HG03097 (cell line): Measurements from ENCODE around the gene TIMM17A.
"Not testable (repeated sequence)": the region's sequence is repeated elsewhere in the genome, so short reads cannot be mapped to it uniquely, and the experiment has no call there.

Experiments
- ATAC-seq: cut with Tn5 transposase; IDR thresholded peaks from one replicate; pipeline ENCODE4 v1.9.1; 2021; ENCODE audit not compliant: unreplicated experiment, low FRiP score

TIMM17A gene

DNA sequence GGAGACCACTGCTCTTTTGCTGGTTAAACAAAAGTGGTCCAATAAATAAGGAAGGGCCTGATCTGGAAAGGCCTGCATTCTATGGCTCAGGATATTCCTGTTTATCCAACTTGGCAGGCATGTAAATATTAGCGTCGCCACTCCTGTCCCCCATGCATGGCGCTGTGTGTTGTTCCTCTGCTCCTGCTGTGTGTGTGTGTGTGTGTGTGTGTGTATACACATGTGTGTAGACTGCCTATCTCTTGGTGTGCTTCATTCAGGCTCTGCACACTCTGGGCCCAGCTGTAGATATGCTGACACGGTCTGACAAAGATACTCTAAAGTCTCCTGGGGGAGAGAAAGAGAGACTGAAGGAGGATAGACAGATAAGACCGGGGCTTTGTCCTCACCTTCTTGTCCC is 15.7 kb upstream of the TIMM17A start:
- no peak for ATAC-seq

DNA sequence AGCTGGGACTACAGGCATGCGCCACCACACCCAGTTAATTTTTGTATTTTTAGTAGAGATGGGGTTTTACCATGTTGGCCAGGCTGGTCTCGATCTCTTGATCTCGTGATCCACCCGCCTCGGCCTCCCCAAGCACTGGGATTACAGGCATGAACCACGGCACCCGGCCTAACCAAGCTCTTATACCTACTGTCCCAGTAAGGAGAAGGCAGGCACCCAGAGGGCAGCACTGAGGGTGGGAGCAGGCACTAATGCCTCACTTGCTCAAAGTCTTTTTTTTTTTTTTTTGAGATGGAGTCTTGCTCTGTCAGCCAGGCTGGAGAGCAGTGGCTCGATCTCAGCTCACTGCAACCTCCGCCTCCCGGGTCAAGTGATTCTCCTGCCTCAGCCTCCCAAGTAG is 15.0 kb upstream of the TIMM17A start:
- not testable (repeated sequence) for ATAC-seq

DNA sequence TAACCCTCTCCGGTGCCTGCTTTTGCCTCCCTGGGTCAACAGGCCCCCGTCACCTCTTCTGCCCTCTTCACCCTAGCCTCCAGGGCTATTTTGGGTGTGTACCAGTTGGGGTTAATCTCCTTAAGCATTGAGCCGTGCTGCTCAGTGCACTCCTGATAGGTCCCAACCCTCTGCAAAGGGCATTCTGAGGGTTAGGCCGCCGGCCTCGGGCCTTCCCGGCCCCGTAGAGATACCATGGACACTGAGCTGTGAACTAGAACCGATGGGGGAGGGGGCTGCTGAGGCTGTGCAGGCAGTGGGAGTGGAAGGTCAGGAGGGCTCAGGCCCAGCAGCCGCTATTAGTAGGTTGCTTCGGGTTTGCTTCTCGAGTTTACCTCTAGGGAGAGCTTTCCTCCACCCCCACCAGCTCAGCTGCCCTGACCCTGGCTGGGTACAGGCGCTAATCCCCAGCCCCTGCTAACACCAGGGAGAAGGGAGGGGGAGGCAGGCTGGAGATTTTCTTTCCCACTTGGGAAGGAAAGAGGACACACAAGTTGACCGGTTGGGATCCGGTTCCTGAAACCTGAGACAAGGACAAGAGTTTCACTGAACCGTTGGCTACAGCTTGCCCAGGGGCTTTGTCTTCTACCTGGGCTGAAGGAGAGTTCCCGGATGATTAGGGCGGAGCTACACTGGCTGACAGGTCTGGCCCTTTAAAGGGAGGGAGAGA is 13.7 kb upstream of the TIMM17A start:
- no peak for ATAC-seq

DNA sequence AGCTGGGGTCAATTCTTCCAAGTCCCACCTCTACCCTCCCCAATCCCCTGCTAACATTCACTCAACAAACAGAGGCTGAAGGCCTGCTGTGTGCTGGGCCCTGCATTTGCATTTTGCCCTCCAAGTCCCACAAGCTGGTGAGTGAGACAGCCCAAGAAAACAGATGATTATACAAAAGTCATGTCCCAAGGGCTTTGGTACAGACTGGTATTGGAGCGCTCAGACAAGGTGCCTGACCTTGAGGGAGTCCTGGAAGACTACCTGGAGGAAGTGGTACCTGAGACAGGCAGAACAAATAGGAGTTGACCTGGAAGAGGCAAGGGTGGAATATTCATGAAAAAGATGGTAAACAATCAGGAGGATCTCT is 13.2 kb upstream of the TIMM17A start:
- no peak for ATAC-seq

DNA sequence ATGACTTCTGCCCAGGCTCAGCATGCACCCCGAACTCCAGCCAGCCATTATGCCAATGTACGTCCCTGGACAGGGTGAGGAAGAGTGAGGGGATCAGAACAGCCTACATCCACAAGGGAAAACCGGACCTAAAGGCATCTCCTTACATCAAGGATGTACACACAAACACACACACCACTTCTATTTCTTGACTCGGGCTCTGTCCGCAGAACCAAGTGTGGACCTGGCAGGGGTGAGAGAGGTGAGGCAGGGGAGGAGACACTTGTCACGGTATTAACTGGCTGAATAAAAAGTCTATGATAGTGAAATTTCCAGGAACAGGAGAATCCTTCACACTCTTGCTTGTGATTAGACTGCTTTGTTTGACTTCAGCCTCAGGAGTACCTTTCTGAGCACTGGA is 11.3 kb upstream of the TIMM17A start:
- no peak for ATAC-seq

DNA sequence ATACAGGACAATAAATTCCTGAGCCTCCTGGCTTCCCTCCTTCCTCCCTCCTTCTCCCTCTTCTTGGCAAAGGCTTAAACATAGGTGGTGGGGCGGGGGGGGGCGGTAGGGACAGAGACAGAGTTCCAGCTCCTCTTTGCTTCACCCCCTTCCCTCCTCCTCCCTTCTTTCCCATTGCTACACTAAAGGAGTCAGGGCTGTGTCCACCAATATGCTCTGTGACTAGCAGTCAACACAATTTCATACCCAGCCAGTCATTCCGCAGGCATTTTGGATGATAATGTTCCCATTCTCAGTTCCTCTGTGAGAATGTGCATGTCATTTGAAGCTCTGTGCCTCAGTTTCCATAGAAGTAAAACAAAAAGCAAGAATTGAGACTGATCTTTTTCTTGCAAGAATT is 10.7 kb upstream of the TIMM17A start:
- no peak for ATAC-seq

DNA sequence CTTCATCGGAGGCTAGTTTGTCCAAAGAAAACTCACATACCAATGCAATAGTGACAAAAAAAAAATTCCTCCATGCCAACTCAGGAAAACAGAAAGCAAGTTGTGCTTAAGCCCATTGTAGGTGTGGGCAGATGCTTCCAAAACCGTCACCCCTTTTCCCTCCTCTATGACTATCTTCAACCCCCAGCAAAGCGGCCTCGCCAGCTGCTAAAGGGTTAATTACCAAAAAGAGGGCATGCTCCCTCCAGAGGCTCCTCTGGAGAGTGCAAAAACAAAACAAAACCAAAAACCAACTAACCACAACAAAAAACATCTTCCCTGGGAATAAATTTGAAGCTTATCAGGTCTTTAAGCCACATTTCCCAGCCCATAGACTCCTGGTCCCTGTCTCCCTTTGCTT is 10.1 kb upstream of the TIMM17A start:
- ATAC-seq, result no peak

DNA sequence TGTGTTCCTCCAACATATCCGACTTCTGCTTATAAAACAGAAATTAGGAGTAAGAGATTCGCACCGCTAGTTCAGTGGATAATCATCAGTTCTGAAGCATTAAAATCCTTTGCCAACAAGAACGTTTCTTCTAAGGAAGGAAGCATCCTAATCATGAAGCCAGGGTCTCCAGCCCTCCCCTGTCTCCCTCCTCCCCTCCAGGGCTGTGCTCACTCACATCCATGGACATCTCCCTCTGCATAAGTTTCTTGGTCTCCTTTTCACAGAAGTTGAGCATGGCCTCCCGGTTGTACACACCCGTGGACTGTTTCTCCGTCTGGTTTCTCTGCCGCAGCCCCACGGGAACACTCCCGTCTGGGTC is 9.5 kb upstream of the TIMM17A start:
- no peak for ATAC-seq

DNA sequence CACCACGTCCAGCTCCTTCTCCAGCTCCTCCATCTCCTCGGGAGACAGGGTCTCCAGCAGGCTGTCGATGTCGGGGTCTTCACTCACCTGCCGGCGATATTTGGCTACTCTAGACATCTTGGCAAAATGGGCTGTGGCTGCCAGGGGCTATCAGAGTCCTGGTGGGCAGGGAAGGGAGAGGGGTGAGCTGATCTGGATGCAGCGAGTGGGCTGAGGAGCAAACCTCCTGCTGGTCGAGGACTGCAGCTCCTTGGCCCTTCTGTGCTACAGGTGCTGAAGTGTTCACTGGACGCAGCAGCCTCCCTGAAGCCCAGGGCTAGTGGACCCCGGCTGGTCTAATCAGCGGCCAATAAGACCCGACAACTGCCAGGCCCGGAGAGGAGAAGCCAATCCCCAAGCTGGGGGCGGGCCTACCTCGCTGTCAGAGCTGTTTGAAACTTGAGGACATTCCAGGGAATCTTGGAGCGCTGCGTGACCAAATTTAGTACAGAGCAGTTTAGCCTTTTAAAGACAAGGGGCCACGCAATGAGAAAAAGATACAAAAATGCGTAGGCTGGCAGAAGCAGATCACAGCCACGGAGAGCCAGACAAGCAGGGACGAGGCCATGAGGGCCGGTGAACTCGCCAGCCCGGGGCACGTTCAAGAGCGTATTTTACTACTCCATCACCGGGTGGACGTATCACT is 8.9 kb upstream of the TIMM17A start, which contains the start of gene LMOD1:
Gene LMOD1, minus strand, starts transcription at position 325 of the 685 bp plus-strand sequence. Its CDS starts 208 bp downstream, at position 117.
- no peak for ATAC-seq

DNA sequence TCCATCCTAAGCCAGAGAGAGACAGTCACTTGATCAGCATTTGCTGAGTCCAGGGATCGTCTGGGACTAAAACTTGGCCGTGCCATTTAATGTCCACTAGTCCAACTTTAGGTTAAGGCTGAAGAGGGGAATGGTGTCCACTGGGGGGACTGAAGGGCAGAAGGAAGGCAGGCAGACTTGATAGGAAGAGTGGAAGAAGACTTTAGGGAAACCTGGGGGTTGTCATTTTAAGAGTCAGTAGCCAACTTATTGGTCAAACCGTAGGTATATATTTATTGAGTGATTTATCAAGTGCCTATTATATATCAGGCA is 7.7 kb upstream of the TIMM17A start:
- ATAC-seq, result no peak

DNA sequence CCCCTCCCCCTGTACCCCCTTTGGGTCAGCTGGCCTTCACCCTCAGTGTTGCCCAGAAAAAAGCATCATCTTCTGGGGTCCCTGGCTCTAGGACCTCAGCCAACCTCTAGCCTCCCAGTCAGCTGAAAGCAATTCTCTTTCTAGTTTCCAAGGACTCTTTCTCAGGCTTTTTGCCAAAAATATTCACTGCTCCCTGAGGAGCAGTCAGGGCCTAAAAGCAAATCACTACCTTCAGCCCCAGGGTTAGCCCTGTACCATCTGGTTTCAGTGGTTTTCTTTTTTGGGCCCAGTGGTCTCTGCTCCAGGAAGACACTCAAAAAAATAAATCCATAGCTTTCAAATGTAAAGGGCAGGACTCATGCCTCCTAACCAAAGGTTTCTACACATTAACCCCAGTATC is 5.8 kb upstream of the TIMM17A start:
- ATAC-seq, result no peak

DNA sequence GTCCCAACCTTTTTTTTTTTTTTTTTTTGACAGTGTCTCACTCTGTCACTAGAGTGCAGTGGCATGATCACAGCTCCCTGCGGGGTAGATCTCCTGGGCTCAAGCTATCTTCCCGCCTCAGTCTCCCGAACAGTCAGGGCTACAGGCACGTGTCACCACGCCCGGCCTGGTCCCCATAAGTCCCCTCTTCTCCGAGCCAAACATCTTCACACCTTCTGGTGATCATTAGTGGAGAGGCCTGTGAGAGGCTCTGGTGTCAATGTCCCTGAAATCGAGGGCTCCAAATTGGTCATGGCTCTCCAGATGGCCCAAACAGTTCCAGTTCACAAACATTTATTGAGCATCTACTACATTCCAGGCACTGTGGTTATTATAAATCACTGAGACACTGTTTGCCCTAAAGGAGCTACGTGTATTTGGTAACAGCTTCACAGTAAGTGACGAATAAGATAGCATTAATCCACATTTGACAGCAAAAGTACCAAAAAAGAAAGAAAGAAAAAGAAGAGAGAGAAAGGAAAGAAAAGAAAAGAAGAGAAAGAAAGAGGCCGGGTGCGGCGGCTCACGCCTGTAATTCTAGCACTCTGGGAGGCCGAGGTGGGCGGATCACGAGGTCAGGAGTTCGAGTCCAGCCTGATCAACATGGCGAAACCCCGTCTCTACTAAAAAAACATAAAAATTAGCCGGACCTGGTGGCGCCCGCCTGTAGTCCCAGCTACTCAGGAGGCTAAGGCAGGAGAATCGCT is 867 bp upstream of the TIMM17A start:
- ATAC-seq, result no peak

DNA sequence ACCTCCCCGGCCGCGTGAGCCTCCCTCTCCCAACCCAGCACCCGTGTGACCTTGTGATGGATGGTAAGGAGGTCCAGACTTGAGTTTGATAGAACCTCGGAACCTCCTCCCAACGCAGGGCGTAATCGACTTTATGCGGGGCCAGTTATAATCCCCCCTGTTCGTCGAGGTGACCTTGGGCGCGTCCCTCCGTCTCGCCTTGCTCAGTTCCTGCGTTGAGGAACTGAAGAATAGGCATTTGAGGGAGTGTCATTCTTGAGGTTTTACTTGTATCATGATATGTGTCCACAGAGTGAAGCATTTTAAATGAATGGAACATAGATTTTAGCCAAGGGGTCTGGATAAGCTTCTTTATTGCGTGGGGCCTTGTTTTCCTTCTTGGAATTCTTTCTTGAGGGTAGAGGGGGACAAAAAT is 433 bp downstream of the TIMM17A start:
- ATAC-seq, result no peak

DNA sequence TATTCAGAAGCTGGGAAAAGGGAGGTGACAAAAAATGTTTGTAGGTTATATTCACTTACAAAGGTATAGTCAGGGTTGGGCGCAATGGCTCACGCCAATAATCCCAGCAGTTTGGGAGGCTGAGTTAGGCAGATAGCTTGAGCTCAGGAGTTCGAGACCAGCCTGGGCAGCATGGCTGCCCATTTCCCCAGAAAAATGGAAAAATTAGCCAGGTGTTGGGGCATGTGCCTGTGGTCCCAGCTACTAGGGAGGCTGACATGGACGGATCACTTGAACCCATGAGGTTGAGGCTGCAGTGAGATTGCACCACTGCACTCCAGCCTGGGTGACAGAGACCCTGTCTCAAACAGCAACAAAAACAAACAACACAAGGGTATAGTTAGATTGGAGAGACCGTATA is 3.0 kb downstream of the TIMM17A start:
- ATAC-seq, result no peak

DNA sequence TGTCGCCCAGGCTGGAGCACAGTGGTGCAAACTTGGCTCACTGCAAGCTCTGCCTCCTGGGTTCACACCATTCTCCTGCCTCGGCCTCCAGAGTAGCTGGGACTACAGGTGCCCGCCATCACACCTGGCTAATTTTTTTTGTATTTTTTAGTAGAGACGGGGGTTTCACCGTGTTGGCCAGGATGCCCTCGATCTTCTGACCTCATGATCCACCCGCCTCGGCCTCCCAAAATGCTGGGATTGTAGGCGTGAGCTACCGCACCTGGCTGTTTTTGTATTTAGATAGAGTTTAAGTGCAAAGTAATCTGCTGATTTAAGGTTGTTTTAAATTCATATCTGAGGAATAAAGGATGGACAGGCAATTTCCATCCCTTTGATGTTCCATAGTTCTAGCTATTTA is 7.1 kb downstream of the TIMM17A start:
- ATAC-seq, result not testable (repeated sequence)

DNA sequence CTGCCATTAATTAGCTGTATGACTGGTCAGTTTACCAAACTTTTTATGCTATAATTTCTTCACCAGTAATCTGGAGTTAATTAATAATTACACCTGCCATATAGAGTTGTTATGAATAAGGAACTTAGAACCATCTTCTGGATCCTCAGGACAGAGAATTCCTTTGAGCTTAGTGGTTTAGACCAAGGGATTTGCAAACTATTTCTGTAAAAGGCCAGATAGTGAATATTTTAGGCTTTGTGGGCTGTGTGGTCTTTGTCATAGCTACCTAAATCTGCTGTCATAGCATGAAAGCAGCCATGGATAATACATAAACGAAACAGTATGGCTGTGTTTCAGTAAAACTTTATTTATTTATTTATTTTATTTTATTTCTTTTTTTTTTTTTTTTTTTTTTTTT is 9.0 kb downstream of the TIMM17A start:
- no peak for ATAC-seq

DNA sequence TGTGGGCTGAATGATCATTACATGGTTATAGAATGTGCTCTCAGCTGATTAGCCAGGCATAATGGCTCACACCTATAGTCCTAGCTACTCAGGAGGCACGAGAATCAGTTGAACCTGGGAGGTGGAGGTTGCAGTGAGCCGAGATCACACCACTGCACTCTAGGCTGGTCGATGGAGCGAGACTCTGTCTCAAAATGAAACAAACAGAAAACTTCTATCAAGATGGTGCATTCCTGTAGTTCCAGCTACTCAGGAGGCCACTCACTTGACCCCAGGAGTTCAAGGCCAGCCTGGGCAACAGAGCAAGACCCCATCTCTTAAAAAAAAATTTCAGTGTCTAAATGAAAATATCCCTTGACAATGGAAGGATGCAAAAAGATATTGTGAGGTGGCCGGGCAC is 10.9 kb downstream of the TIMM17A start:
- ATAC-seq, result no peak

DNA sequence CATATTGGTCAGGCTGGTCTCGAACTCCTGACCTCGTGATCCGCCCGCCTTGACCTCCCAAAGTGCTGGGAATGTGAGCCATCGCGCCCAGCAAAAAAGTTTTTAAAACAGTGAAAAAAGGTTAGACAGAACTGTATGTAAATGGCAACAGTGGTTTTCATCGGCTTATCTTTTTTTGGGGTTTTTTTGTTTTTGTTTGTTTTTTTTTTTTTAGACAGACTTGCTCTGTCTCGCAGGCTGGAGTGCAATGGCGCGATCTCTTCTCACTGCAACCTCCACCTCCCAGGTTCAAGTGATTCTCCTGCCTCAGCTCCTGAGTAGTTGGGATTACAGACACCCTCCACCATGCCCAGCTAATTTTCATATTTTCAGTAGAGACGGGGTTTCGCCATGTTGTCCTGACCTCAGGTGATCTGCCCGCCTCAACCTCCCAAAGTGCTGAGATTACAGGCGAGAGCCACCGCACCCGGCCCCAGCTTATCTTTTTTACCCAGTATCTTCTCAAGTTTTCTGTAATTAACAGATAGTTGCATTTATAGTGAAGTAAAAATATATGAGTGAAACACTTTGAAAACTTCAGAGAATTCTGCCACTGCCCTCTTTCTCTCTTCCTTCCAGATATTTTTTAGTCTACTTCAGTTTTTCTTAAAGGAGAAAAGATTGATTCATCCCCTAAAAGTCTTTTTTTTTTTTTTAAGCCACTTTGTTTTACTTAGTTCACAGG is 13.1 kb downstream of the TIMM17A start:
- ATAC-seq, result no peak

DNA sequence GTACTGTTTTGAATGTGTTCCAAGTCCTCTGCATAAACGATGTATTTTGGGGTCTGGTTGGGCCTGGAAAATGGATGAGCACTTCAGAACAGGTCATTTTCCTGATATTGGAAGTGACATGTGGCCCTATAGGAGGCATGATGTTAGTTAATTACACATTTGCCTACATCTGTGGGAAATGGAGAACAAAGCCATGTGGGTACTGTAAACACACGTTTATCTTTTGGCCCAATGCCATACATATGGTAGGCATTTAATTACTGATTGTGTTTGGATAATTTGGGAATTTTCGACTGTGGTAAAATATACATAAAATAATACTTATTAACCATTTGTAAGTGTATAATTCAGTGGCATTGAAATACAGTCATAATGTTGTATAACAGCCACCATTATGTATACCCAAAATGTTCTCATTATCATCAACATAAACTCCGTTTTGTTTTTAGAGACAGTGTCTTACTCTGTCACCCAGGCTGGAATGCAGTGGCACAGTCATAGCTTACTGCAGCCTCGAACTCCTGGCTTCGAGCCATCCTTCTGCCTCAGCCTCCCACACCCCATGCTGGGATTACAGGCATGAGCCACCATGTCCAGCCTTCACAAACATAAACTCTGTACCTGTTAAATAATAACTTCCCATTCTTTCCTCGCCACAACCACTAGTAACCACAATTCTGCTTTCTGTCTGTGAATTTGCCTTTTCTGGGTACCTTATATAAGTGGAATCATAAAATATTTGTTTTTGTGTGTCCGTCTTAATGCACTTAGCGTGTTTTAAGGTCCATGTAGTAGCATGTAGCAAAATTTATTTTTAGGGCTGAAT is 15.2 kb downstream of the TIMM17A start:
- no peak for ATAC-seq

DNA sequence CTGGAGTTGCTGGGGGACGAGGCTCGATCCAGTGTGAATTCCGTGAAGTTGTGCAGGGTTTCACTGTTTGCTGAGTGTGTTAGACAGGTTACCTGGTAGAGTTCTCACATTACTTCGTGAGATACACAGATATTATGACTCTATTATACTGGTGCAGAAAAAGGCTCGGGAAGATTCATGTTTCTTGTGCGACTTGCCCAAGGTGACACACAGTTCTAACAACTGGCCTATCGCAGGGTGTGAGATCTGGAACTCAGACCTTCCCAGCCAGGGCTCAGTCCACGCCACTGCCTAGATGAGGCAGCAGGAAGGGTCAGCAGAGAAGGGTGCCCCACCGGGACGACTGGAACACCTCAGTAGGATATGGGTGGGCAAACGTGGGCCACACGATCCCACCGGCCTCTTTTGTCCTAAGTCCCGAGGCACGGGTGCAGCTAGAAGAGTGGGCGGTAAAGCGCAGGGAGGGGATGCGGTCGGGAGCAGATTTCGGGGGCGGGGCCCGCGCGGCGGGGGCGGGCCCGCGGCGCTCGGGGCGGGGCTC is 26.8 kb downstream of the TIMM17A start:
- ATAC-seq, result peak; percentile 19
